Testis (tissue), 3 donors: Measurements from ENCODE around the gene SCO2. TPM values are rescaled to one million over a fixed set of nuclear protein-coding genes. Genes with fewer than 3 reads are reported as not detected.

Source experiments
- DNase-seq: peaks from one replicate; pipeline ENCODE4 v3.0.0-alpha.2; 2019
- H3K27ac ChIP-seq, 2 donors: fragments of 200-600 bp; sonication (generic); one replicate each; pipeline ENCODE4 v1.5.1; 2019
- H3K27me3 ChIP-seq: fragments of 200-600 bp; sonication (generic); one replicate; pipeline ENCODE4 v1.5.1; 2019
- H3K36me3 ChIP-seq: fragments of 200-600 bp; sonication (generic); one replicate; pipeline ENCODE4 v1.5.1; 2017; ENCODE audit warnings: low read depth; ENCODE audit errors: missing control alignments
- H3K4me1 ChIP-seq: fragments of 200-600 bp; sonication (generic); one replicate; pipeline ENCODE4 v1.5.1; 2019
- H3K4me3 ChIP-seq, 2 donors: fragments of 200-600 bp; sonication (generic); one replicate each; pipeline ENCODE4 v1.5.1; 2017 to 2019
- H3K9me3 ChIP-seq: fragments of 200-600 bp; sonication (generic); one replicate; pipeline ENCODE4 v1.5.1; 2017
- POLR2A ChIP-seq: fragments of 450-650 bp; IDR thresholded peaks from one replicate; pipeline ENCODE4 v1.6.1; 2017; ENCODE audit warnings: antibody characterized with exemption, mild to moderate bottlenecking, moderate library complexity
- WGBS, 2 donors: methylation state at CpG; one replicate each; pipeline ENCODE4 v1.1.5; 2018; 5-methylcytosine and 5-hydroxymethylcytosine counted together
- intact Hi-C: fragments of 100-400 bp; cut with DNase I; formaldehyde crosslinking; loops from one replicate; pipeline ENCODE4 v1.15.1; 2023; ENCODE audit warnings: low total_unique reads
- polyA plus RNA-seq: library from polyadenylated mRNA; stranded (reverse); fragments of 350-450 nt; fragmentation: Illumina TruSeq; extraction: RNeasy Lipid Tissue Mini Kit (QIAGEN cat#74804); gene quantifications from one replicate; pipeline ENCODE4 v1.2.3, GENCODE V29; 2014; ENCODE audit warnings: low read depth, low replicate concordance; ENCODE audit not compliant: insufficient read depth
- total RNA-seq, 2 donors: library from RNA; depleted of rRNA; stranded (reverse); fragments of >200 nt; gene quantifications; one replicate each; pipeline ENCODE4 v1.2.3, GENCODE V29; 2016
- TF ChIP-seq, protein P1 (sequence below), 3 experiments: fragments of 450-650 bp in 2 of 3; fragments of 200-600 bp in 1 of 3; sonication (generic) in 1 of 3; IDR thresholded peaks; one replicate each; pipeline ENCODE4 v1.5.1; 2016 to 2019; ENCODE audit warnings: antibody characterized with exemption in 3 of 3, mild to moderate bottlenecking in 2 of 3, moderate library complexity in 1 of 3

The SCO2 gene
- total and polyA plus RNA-seq, 3 donors from 2014 or later = 1.8 to 4.8 (median 4.1) TPM

DNA sequence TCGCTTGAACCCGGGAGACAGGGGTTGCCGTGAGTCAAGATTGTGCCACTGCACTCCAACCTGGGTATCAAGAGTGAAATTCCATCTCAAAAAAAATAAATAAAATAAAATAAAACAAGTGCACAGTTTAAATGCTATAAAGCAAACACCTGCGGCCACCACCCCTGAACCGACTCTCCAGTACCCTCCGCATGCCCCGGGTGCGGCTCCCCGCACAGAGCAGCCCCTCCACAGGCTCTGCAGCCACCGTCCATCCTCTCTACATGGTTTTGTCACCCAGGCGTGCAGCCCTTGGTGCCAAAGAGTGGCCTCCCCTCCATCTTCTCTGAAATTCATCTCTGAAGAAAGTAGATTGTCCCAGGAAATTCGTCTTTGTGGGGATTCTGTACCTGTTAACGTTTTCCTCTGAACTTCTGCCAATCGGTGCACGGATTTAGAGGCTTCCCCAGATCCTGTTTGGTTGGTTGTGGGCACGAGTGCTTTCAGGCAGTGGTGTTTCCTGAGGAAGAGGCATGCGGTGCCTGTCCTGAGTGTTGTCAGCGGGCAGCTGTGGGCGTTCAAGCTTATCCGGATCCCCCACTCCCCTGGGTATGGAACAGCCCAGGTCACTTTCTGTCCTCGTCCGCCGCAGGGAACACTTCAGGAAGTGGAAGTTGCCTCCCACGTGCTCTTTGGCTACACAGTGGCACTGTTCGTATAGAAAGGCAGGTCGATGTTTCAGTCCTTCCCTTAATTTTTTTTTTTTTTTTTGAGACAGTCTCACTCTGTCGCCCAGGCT, 34.7 kb downstream of the SCO2 start:
- Histone ChIP-seq H3K27ac (no peak overlapping the region), H3K4me1 (no peaks in the 10 kb centered on the region), H3K27me3 (no peaks in the 10 kb centered on the region), H3K36me3 (no peaks in the 10 kb centered on the region), H3K4me3 (no peak overlapping the region), H3K9me3 (no peaks in the 10 kb centered on the region)
- DNase-seq = no peak
- 67 to 75% methylated on average over 27 of the region's 27 CpGs for WGBS, 2 donors
- intact Hi-C loops = no loop called here
- TF ChIP-seq, protein P1, sequence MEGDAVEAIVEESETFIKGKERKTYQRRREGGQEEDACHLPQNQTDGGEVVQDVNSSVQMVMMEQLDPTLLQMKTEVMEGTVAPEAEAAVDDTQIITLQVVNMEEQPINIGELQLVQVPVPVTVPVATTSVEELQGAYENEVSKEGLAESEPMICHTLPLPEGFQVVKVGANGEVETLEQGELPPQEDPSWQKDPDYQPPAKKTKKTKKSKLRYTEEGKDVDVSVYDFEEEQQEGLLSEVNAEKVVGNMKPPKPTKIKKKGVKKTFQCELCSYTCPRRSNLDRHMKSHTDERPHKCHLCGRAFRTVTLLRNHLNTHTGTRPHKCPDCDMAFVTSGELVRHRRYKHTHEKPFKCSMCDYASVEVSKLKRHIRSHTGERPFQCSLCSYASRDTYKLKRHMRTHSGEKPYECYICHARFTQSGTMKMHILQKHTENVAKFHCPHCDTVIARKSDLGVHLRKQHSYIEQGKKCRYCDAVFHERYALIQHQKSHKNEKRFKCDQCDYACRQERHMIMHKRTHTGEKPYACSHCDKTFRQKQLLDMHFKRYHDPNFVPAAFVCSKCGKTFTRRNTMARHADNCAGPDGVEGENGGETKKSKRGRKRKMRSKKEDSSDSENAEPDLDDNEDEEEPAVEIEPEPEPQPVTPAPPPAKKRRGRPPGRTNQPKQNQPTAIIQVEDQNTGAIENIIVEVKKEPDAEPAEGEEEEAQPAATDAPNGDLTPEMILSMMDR (IDR thresholded peaks at IDR 0.05) = no peak
- no peak for TF ChIP-seq POLR2A

DNA sequence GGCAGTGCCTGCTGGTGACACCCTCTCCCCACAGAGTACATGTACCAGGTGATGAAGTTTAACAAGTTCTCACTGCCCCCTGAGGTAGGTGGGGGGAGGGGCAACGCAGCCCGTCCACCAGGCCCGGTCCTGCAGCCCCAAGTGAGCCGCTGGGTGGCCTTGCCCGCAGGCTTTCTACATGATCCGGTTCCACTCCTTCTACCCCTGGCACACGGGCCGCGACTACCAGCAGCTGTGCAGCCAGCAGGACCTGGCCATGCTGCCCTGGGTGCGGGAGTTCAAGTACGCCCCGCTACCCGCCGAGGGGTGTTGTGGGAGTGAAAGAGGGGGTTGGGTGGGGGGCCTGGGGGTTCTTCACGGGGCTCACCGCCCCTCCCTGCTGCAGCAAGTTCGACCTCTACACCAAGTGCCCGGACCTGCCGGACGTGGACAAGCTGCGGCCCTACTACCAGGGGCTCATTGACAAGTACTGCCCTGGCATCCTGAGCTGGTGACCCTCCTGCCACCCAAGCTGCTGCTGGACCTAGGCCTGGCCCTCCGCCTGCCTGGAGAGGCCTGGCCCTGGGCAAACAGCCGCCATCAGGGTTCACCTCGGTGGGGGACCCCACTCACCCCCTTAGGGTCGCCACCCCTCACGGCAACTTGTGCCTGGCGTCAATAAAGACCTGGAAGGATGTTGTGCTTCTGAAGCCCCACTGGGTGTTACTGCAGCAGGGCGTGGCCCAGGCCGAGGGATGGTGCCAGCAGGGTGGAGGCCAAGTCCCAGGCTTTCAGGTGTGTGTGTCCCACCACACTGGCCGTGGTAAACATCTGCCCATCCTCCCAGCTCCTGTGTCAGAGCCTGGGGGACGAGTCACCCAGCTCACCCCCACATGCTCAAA, 35.8 kb downstream of the SCO2 start:
- Histone ChIP-seq H3K27ac (no peak overlapping the region), H3K4me3 (no peak overlapping the region), H3K9me3 (no peaks in the 10 kb centered on the region), H3K36me3 (no peaks in the 10 kb centered on the region), H3K4me1 (no peaks in the 10 kb centered on the region), H3K27me3 (no peaks in the 10 kb centered on the region)
- DNase-seq = no peak
- TF ChIP-seq, protein P1 (IDR thresholded peaks at IDR 0.05) = no peak
- TF ChIP-seq POLR2A = no peak
- intact Hi-C loops = no loop called here
- WGBS, 2 donors = 86 to 93% methylated on average over 23 to 31 of the region's 31 CpGs

DNA sequence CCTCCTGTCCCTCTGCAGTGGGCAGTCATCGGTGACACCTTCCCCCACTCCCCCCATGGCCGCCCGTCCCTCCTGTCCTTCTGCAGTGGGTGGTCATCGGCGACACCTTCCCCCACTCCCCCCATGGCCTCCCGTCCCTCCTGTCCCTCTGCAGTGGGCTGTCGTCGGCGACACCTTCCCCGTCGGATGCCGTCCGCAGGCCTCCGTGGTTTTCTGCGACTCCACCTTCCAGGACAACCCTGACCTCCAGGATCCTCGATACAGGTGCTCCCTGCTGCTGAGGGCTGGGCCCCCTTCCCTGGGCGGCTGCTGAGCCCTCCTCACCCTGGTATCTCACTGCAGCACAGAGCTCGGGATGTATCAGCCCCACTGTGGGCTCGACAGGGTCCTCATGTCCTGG, 36.5 kb downstream of the SCO2 start:
- TF ChIP-seq, protein P1 (IDR thresholded peaks at IDR 0.05) = no peak
- no peak for DNase-seq
- 69 to 79% methylated on average over 17 to 19 of the region's 19 CpGs for WGBS, 2 donors

DNA sequence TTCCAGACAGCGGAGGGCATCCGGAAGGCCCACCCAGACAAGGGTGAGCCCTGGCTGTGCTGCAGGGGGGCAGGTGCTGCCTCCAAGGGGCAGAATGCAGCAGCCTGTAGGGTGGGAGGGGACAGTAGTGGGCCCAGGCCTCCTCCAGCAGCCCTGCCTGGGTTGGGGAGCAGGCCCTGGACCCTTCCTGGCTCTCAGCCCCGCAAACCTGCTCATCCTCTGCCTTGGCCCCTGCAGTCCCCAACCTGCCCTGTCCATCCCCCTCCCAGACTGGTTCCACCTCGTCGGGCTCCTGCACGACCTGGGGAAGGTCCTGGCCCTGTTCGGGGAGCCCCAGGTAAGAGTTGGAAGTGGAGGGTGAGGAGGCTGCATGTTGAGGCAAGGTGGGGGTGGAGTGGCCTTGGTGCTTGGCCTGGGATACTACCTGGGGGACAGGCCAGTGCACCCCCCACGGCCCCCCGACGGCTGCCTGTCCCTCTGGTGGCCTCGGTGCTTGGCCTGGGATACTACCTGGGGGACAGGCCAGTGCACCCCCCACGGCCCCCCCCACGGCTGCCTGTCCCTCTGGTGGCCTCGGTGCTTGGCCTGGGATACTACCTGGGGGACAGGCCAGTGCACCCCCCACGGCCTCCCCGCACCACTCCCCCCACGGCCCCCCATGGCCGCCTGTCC, 37.3 kb downstream of the SCO2 start:
- 87 to 100% methylated on average over 2 to 7 of the region's 18 CpGs for WGBS, 2 donors
- Histone ChIP-seq H3K4me1 (no peaks in the 10 kb centered on the region), H3K27ac (no peak overlapping the region), H3K36me3 (no peaks in the 10 kb centered on the region), H3K9me3 (no peaks in the 10 kb centered on the region), H3K4me3 (no peak overlapping the region), H3K27me3 (no peaks in the 10 kb centered on the region)
- TF ChIP-seq POLR2A = no peak
- intact Hi-C loops = no loop called here
- no peak for DNase-seq

More for the DNA sequence above, 36.5 kb downstream of the SCO2 start:
- Histone ChIP-seq H3K4me1 (no peaks in the 10 kb centered on the region), H3K27me3 (no peaks in the 10 kb centered on the region), H3K9me3 (no peaks in the 10 kb centered on the region), H3K36me3 (no peaks in the 10 kb centered on the region), H3K4me3 (no peak overlapping the region), H3K27ac (no peak overlapping the region)
- intact Hi-C loops = no loop called here
